K562 (cell line): ENCODE results near the gene SULT1A2. TPM values are rescaled to one million over a fixed set of nuclear protein-coding genes. Genes with fewer than 3 reads are reported as not detected.

Experiments used
- BACH1 ChIP-seq: fragments of 200-800 bp; sonication (Bioruptor generic); IDR thresholded peaks from 2 replicates; pipeline ENCODE4 v1.6.1; 2016; ENCODE audit warnings: missing genetic modification characterization, missing compliant biosample characterization
- DPF2 ChIP-seq: fragments of 450-650 bp; IDR thresholded peaks from 2 replicates; pipeline ENCODE4 v1.6.1; 2016
- EGR1 ChIP-seq: fragments of 450-650 bp; conservative IDR thresholded peaks from 2 replicates; pipeline ENCODE4 v1.6.1; 2017; ENCODE audit warnings: mild to moderate bottlenecking
- EP400 ChIP-seq: fragments of 450-650 bp; IDR thresholded peaks from 2 replicates; pipeline ENCODE4 v1.6.1; 2017; ENCODE audit warnings: antibody characterized with exemption, mild to moderate bottlenecking, moderate library complexity
- KDM5B ChIP-seq: fragments of 200-600 bp; sonication (generic); IDR thresholded peaks from 2 replicates; pipeline ENCODE4 v1.6.1; 2012; ENCODE audit warnings: low read depth, mild to moderate bottlenecking, moderate library complexity, low read length, control low read depth, inconsistent platforms; ENCODE audit not compliant: insufficient replicate concordance
- KLF10 ChIP-seq: fragments of 250-450 bp; sonication (Bioruptor Pico); IDR thresholded peaks from 2 replicates; pipeline ENCODE4 v1.6.1; 2021; ENCODE audit warnings: matching md5 sums
- NELFE ChIP-seq: IDR thresholded peaks from 2 replicates; pipeline ENCODE4 v1.6.1; 2011; ENCODE audit warnings: mild to moderate bottlenecking; ENCODE audit not compliant: insufficient read depth, insufficient read length
- PCBP1 ChIP-seq: fragments of 200-400 bp; formaldehyde crosslinking; IDR thresholded peaks from 2 replicates; pipeline ENCODE4 v1.6.1; 2018; ENCODE audit warnings: mild to moderate bottlenecking, low read depth, low read length; ENCODE audit not compliant: poor library complexity, severe bottlenecking
- POLR2B ChIP-seq: fragments of 450-650 bp; IDR thresholded peaks from 2 replicates; pipeline ENCODE4 v1.6.1; 2018; ENCODE audit warnings: low read depth; ENCODE audit not compliant: partially characterized antibody
- SPI1 ChIP-seq: IDR thresholded peaks from 2 replicates; pipeline ENCODE4 v1.6.1; 2011; ENCODE audit warnings: low read depth, low read length, control low read depth, borderline replicate concordance
- SRSF9 ChIP-seq: fragments of 200-400 bp; formaldehyde crosslinking; IDR thresholded peaks from 2 replicates; pipeline ENCODE4 v1.6.1; 2017; ENCODE audit warnings: low read depth, low read length, borderline replicate concordance
- VEZF1 ChIP-seq: fragments of 200-800 bp; sonication (Bioruptor generic); IDR thresholded peaks from 2 replicates; pipeline ENCODE4 v1.6.1; 2017; ENCODE audit warnings: missing genetic modification characterization, missing compliant biosample characterization
- ZBTB40 ChIP-seq, 2 experiments: fragments of 450-650 bp in 1 of 2; sonication (generic) in 1 of 2; formaldehyde crosslinking in 1 of 2; IDR thresholded peaks; 2 replicates each; pipeline versions ENCODE4 v1.7.1 to v1.9.0; 2016 to 2022; ENCODE audit warnings: inconsistent platforms in 1 of 2, mild to moderate bottlenecking in 1 of 2, missing genetic modification reagents in 1 of 2
- ZBTB5 ChIP-seq: fragments of 450-650 bp; IDR thresholded peaks from 2 replicates; pipeline ENCODE4 v1.6.1; 2017; ENCODE audit warnings: antibody characterized with exemption
- polyA plus RNA-seq, 8 experiments: library from polyadenylated mRNA; depleted of rRNA in 4 of 8; stranded (reverse) in 5 of 8; unstranded in 3 of 8; fragments of >200 nt; fragmentation: Nextera tagmentation in 2 of 8; fragmentation: Illumina TruSeq in 1 of 8; extraction: Ambion mirVana in 2 of 8; extraction: Trizol in 1 of 8; gene quantifications; 2 replicates each; pipeline versions ENCODE4 v1.2.1 to v1.2.3, GENCODE V29; 2011 to 2014; ENCODE audit warnings: inconsistent platforms in 1 of 8, missing spikeins in 1 of 8
- total RNA-seq, 7 experiments: library from RNA; depleted of rRNA in 6 of 7; stranded (reverse); fragments of >200 nt in 6 of 7; fragmentation: Illumina TruSeq in 2 of 7; extraction: Trizol in 2 of 7; gene quantifications; 2 replicates each; pipeline versions ENCODE4 v1.2.1 to v1.2.3, GENCODE V29; 2011 to 2021; ENCODE audit warnings: low replicate concordance in 1 of 7

SULT1A2 gene
- total and polyA plus RNA-seq, 9 of the 15 experiments (the other 6 are each of a cell fraction or from before 2014, with no cell fraction given): 0.73 to 3.2 (median 1.7) TPM

GRCh38 chr16:28596840-28597691 is at the start of gene SULT1A2 (continued):
- 0 out of 2 replicates have a peak, but pooled peaks have one; percentile 11 for TF ChIP-seq ZBTB40 (IDR thresholded peaks at IDR 0.05)
- TF ChIP-seq ZBTB40 (CRISPR knock-in tag; IDR thresholded peaks at IDR 0.05): no peak
- TF ChIP-seq PCBP1: no peak
- TF ChIP-seq BACH1 (tag): no peak
- no peak for TF ChIP-seq SPI1
- TF ChIP-seq POLR2B: peak; percentile 65
- no peak for TF ChIP-seq KLF10
- 0 out of 2 replicates have a peak, but pooled peaks have one; percentile 32 for TF ChIP-seq EP400
- no peak for TF ChIP-seq SRSF9
- TF ChIP-seq ZBTB5: no peak
- TF ChIP-seq NELFE: no peak
- TF ChIP-seq DPF2: peak; percentile 57; the same call in 1 of the 2 replicates
- peak; percentile 72 for TF ChIP-seq VEZF1 (CRISPR knock-in tag)
- TF ChIP-seq KDM5B: peak; percentile 49
- peak; percentile 88 for TF ChIP-seq EGR1
